ENCODE results near the gene HOXB1. TPM values are rescaled to one million over a fixed set of nuclear protein-coding genes. Genes with fewer than 3 reads are reported as not detected.

The HOXB1 gene
- total and polyA plus RNA-seq, 10 donors, result 0.06 TPM; not detected in 9

- H3K27ac ChIP-seq, result peak overlapping the region in 7 of 8 donors; percentile 14 to 49 (median 34)
- no peak overlapping the region for H3K4me3 ChIP-seq
- no peak for DNase-seq
- intact Hi-C loops (cut with DNase I; ENCODE audit: low total_unique reads), result no loop called here
- WGBS, 5 donors, result 75 to 86% (median 75%) methylated on average over 6 of the region's 6 CpGs
- H3K36me3 ChIP-seq, result no peaks in the 10 kb centered on the region
- H3K4me1 ChIP-seq, result peaks cover 0 to 8% (median under 1%) of the 10 kb centered on the region in 6 donors
- peaks cover 0 to 30% (median 4%) of the 10 kb centered on the region in 7 donors for H3K27me3 ChIP-seq (replicated peaks in 1 of 7)
- no peak for TF ChIP-seq POLR2A (IDR thresholded peaks at IDR 0.05)
- H3K9me3 ChIP-seq, result no peaks in the 10 kb centered on the region
These were observed 32.5 kb downstream of the HOXB1 start for GRCh38 chr17:48498164-48498850.

- Histone ChIP-seq H3K4me3 (no peak overlapping the region), H3K4me1 (peaks cover 9 to 20% (median 12%) of the 10 kb centered on the region in 6 donors), H3K27ac (peak overlapping the region in 4 of 8 donors; percentile 34 to 49 (median 40)), H3K9me3 (no peaks in the 10 kb centered on the region), H3K36me3 (no peaks in the 10 kb centered on the region), H3K27me3 (replicated peaks in 1 of 7) (peaks cover 0 to 37% (median 13%) of the 10 kb centered on the region in 7 donors)
- DNase-seq, result no peak
- TF ChIP-seq POLR2AphosphoS5 (IDR thresholded peaks at IDR 0.05) (no peak), CTCF (IDR thresholded peaks at IDR 0.05 in 8 of 11, conservative IDR thresholded peaks at IDR 0.05 in 3 of 11) (no peak)
- WGBS, 5 donors, result 14 to 33% (median 27%) methylated on average over 2 of the region's 2 CpGs
- intact Hi-C loops (cut with DNase I; ENCODE audit: low total_unique reads), result no loop called here
These were observed 33.7 kb downstream of the HOXB1 start for GRCh38 chr17:48497103-48497502.

- Histone ChIP-seq H3K27me3 (replicated peaks in 1 of 7) (peaks cover 0 to 54% (median 13%) of the 10 kb centered on the region in 7 donors), H3K9me3 (no peaks in the 10 kb centered on the region), H3K27ac (no peak overlapping the region), H3K4me3 (no peak overlapping the region), H3K36me3 (no peaks in the 10 kb centered on the region), H3K4me1 (peaks cover 15 to 39% (median 23%) of the 10 kb centered on the region in 6 donors)
- DNase-seq, result no peak
- intact Hi-C loops (cut with DNase I; ENCODE audit: low total_unique reads), result no loop called here
- TF ChIP-seq POLR2A (IDR thresholded peaks at IDR 0.05) (no peak), CTCF (IDR thresholded peaks at IDR 0.05 in 8 of 11, conservative IDR thresholded peaks at IDR 0.05 in 3 of 11) (no peak), POLR2AphosphoS5 (IDR thresholded peaks at IDR 0.05) (no peak)
- WGBS, 5 donors, result 90 to 97% (median 93%) methylated on average over 7 to 8 of the region's 8 CpGs
These were observed 36.5 kb downstream of the HOXB1 start for GRCh38 chr17:48494335-48494734.

GRCh38 chr17:48492401-48493298, 38.2 kb downstream of the HOXB1 start:
- H3K27ac ChIP-seq, result peak overlapping the region in 7 of 8 donors; percentile 39 to 70 (median 52)

More at GRCh38 chr17:48492401-48493298, 38.2 kb downstream of the HOXB1 start:
- DNase-seq, result peak; percentile 89
- Histone ChIP-seq H3K4me1 (peaks cover 15 to 37% (median 23%) of the 10 kb centered on the region in 6 donors), H3K4me3 (peak overlapping the region in 7 of 8 donors; percentile 13 to 62 (median 23)), H3K27me3 (replicated peaks in 1 of 7) (peaks cover 0 to 54% (median 13%) of the 10 kb centered on the region in 7 donors), H3K9me3 (no peaks in the 10 kb centered on the region), H3K36me3 (no peaks in the 10 kb centered on the region)
- TF ChIP-seq POLR2AphosphoS5 (IDR thresholded peaks at IDR 0.05), result peak; percentile 30 to 74 (median 55)
- TF ChIP-seq POLR2A (IDR thresholded peaks at IDR 0.05), result no peak
- peak; percentile 27 to 90 (median 77) for TF ChIP-seq CTCF (IDR thresholded peaks at IDR 0.05 in 8 of 11, conservative IDR thresholded peaks at IDR 0.05 in 3 of 11)
- WGBS, 5 donors, result 3 to 7% (median 4%) methylated on average over 40 to 53 of the region's 53 CpGs
- intact Hi-C loops (cut with DNase I; ENCODE audit: low total_unique reads), result no loop called here

Data from spleen (tissue), 11 donors.